ENCODE results near the gene LIPC.

DNA sequence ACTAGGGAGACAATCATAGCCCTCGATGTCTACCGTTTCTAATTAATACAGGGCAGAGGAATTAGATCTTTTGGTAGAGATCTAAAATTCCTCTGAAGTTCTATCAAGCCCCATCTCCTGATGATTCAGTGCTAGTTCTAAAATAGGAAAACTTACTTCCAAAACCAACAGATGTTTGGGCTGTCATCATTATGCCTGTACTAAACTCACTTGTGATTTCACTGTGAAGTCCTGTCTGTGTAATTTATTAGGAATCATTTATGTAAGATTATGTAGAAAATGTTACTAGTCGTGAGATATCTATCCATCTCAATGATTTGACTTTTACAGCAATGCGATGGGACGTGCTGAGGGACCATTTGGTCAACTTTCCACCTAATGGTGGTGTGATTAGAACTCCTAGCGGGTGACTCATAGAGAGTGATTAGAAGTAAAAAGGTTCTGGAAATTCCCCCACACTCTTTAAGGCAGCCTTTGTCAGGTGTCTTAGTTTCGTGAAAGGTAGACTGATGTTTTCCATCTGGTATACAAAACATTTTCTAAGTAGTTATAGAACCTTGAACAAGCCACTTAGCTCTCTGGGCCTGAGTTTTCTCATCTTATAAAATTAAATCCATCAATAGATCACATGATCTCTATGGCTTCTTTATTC, 34.2 kb downstream of the LIPC start:
- TF ChIP-seq, protein P1, sequence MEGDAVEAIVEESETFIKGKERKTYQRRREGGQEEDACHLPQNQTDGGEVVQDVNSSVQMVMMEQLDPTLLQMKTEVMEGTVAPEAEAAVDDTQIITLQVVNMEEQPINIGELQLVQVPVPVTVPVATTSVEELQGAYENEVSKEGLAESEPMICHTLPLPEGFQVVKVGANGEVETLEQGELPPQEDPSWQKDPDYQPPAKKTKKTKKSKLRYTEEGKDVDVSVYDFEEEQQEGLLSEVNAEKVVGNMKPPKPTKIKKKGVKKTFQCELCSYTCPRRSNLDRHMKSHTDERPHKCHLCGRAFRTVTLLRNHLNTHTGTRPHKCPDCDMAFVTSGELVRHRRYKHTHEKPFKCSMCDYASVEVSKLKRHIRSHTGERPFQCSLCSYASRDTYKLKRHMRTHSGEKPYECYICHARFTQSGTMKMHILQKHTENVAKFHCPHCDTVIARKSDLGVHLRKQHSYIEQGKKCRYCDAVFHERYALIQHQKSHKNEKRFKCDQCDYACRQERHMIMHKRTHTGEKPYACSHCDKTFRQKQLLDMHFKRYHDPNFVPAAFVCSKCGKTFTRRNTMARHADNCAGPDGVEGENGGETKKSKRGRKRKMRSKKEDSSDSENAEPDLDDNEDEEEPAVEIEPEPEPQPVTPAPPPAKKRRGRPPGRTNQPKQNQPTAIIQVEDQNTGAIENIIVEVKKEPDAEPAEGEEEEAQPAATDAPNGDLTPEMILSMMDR (IDR thresholded peaks at IDR 0.05; ENCODE audit: borderline replicate concordance, extremely low read depth, low read length, poor library complexity, severe bottlenecking): no peak
- no peak for TF ChIP-seq EZH2 (IDR thresholded peaks at IDR 0.05; ENCODE audit: borderline replicate concordance, low read depth, low read length, severe bottlenecking)

Measured in DND-41 (cell line).